Left kidney (tissue), 2 donors: ENCODE data around the gene ELMO1. TPM values are rescaled to one million over a fixed set of nuclear protein-coding genes. Genes with fewer than 3 reads are reported as not detected.

Experiments used
- DNase-seq: peaks from one replicate; pipeline ENCODE4 v3.0.0-alpha.2; 2013
- polyA plus RNA-seq: library from polyadenylated mRNA; unstranded; fragments of 120-200 nt; gene quantifications from one replicate; pipeline ENCODE4 v1.2.1, GENCODE V29; 2013; ENCODE audit not compliant: insufficient read length

ELMO1 gene
- polyA plus RNA-seq, 1 donor = 9.8 TPM

DNA sequence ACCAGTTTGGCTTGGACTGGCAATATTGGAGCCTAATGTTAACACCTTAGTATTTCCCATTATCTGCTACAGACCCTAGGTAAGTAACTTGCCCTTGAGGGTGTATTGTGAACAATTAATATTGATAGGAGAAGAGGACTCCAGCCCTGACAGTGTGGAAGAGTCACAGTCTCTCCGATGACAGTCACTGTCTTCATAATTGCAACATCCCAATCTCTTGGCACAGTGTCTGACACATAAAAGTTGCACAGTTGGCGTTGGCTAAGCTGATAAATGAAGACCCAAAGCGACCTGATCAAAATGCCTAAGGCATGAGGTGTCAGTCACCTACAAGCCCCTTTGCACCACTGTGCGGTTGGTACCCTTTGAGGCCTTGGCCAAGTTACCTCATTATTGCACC is 569.6 kb downstream of the ELMO1 start:
- no peak for DNase-seq

DNA sequence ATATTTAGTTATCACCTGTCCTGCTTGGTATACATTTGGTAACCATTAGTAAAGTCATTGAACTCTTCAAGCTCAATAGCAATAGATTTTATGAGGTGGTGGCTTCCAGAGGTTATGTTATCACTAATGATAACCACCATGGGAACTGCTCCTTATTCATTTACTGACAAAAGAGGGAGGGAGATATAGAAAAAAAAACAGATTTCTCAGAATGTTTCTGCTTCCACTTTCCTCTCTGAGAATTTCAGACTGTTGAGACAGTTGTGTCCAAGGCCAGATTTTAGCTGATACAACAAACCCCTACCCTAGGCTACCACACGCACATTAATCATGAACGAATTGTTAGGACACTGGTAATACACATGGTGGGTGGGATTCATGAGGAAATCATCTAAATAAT is 570.4 kb downstream of the ELMO1 start:
- DNase-seq = no peak

DNA sequence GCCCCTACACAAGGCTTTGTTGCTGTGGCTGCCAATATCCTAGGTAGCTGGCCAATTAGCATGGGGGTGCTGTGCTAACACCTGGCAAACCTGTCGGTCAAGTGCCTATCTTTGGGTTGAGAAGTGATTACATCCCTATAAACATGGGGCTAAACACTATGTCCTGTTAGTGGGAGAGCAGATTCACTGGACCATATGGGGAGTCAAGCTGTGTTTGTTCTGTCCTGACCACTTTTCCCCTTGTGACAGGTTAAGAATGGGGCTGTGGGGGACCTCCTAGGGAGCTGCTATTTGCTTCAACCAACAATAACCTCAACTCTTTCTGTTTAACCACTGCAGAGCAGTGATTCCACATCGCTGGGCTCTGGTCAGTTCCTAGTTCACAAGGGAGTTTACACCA is 572.9 kb downstream of the ELMO1 start:
- DNase-seq = no peak

- DNase-seq = no peak
Observed at GRCh38 chr7:36874041-36874440, 574.6 kb downstream of the ELMO1 start.

GRCh38 chr7:36871863-36872262 is 576.8 kb downstream of the ELMO1 start:
- DNase-seq = no peak

DNA sequence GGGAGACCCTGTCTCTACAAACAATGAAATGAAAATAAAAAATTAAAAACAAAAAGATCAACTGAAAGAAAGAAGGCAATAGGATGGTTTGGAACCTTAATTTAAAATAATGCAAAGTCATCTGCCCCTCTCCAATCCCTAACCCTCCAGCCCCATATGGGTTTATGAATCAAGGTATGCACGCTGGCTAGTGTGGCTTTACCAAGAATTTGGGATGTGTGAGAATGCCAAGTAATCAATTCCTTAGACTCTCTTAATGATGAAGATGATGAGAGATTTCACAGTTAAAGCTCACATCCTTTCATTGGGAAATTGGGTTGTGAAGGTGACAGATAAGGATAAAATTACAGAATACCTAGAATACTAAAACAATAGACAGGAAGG is 577.3 kb downstream of the ELMO1 start:
- DNase-seq = no peak

DNA sequence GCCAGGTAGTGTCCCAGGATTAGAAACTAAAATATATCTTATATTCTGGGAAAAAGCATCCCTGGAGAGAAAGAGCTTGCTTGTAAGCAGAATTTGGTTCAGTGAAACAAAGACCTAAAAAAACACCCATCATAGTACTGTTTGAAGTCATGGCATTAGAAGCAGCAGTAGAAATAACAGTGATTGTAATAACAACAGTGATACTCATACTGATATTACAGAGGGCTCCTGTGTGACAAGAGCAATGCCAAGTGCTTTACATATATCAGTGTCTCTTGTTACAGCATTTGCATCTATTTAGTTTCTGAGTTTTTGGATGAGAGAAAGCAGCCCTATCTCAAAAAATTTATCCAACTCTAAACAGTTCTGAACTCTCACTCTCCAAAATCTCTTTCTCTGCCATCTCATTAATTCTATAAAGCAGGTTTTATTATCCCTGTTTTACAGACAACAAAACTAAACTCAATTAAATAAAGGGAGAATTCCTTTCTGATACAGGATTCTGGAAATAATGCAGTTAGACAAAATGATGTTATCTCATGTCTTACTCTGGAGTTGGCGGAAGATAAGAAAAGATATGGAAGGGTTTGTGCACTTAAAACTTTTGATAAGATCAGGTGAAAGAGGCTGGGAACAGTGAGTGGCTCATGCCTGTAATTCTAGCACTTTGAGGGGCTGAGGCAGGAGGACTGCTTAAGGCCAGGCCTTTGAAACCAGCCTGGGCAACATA is 577.9 kb downstream of the ELMO1 start:
- DNase-seq = no peak

DNA sequence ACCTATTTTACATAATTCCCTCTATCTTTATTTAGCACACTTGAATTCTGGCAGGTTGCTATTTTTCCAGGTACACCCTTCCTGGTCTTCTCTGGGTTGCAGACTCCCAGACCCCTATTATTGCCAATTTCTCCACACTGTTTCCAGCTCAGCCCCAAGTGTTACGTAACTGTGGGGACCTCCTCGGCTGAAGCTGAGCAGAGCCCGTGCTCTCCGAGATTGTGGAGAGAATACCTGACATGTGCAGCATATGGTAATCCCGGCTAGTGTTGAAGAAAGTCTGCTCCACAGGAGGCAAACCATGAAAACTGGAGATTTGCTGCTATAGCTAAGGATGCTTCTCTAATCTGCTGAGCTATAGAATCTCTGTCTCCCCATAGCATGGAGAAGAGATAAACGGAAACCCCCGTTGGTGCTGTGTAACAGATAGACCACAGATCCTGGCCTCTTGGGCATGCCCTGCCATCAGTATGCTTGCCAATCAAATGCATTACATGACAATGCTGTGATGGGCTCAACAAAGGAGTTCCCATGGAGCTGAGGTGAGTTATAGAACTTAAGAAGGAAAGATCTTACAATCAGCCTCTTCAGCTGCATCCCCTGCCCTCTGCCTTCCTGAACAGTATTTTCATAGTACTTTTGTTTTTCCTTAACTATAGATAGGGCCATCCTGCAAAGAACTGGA is 579.8 kb downstream of the ELMO1 start:
- DNase-seq = no peak

GRCh38 chr7:36865019-36865418 is 583.6 kb downstream of the ELMO1 start:
- no peak for DNase-seq

DNA sequence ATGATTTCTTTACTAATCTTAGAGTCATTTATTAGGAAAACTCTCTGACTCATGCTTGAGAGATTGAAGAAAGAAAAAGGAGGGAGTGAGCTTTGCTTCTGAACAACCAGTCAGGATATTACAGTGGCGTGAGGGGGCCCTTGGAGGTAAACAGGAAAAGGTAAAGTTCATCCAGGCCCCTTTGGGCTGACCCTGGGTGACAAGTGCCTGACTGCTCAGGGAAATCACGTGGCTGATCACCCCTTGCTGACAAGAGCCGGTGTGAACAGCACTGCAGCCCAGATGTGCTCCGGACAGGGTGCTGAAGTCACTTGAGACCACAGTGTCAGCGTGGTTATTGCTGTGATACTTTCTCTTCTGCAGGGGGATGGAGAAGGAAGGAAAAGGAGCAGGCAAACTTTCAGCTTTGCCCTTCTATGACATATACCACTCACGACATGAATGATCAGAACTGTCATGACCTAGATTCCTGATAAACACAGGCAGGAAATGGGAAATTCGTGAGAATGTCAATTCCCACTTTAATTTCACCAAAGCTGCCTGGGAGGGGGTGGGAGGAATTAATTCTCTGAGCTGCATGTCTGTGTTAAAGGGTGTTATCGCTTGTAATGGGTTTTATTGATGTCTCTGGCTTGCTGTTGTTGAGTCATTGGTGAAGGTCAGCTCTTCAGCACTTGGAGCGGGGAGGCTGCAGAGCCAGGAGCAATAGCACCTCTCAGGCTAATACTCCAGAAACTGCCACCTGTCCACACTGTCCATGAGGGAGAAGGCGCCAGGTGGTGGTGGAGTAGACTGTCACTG is 584.6 kb downstream of the ELMO1 start:
- DNase-seq = no peak

- no peak for DNase-seq
Observed at GRCh38 chr7:36862771-36863261, 585.8 kb downstream of the ELMO1 start.

GRCh38 chr7:36861656-36862055 is 587.0 kb downstream of the ELMO1 start:
- DNase-seq = no peak

- no peak for DNase-seq
Observed at GRCh38 chr7:36860681-36861080, 588.0 kb downstream of the ELMO1 start.

GRCh38 chr7:36855330-36855729 is 593.3 kb downstream of the ELMO1 start:
- DNase-seq = no peak

GRCh38 chr7:36854652-36855051 is 594.0 kb downstream of the ELMO1 start:
- no peak for DNase-seq

- DNase-seq = no peak
Observed at GRCh38 chr7:36852931-36853330, 595.7 kb downstream of the ELMO1 start.

GRCh38 chr7:36852017-36852416 is 596.6 kb downstream of the ELMO1 start:
- no peak for DNase-seq

DNA sequence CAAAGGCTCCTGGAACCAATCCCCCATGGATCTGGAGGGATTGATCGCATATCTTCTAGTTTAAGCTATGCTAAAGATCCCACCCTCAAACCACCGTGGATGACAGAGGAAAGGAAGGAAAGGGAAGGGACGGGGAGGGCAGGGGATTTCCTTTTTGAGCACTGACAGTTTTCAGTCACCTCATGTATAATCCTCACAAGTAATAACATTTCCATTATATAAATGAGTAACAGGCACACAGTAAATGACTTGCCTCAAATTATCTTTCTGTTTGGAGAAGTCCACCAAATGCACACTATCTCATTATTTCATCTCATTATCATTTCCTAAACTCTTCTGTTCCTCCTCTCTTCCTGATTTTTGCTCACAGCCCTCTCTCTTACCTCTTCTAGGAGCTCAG is 597.3 kb downstream of the ELMO1 start:
- no peak for DNase-seq

DNA sequence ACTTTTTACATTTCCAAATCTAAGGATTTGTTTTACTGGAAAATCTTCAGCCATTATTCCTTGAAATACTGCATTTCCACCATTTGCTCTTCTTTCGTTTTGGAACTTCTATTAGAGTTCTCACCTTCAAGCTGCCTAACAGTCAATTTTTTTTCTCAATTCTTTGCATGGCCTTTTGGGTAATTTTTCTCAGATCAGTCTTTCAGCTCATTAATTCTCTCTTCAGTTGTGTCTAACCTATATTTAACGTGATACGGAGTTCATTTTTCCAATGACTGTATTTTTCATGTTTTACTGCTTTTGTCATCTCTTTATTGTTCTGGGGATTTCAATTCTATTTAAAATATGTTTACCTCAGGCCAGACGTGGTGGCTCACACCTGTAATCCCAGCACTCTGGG is 600.7 kb downstream of the ELMO1 start:
- DNase-seq = no peak

GRCh38 chr7:36844374-36844773 is 604.3 kb downstream of the ELMO1 start:
- no peak for DNase-seq

DNA sequence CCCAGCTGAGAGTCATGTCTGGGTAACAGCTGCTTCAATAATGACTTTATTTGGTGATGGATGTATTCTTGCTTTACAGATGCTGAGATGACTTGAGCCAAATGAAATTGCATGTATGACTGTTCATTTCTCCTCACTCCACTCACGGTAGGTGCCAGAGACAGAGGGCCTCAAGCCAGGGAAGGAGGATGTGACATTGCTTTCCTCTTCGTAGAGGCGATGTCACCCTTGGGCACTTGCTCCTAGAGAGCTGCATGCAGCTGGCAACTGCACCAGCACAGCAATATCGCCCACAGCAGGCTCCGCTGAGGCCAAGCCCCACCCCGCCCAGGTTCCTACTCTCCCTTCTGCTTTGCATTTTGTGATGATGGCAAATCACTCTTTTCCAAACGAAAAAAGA is 607.8 kb downstream of the ELMO1 start:
- DNase-seq = no peak

DNA sequence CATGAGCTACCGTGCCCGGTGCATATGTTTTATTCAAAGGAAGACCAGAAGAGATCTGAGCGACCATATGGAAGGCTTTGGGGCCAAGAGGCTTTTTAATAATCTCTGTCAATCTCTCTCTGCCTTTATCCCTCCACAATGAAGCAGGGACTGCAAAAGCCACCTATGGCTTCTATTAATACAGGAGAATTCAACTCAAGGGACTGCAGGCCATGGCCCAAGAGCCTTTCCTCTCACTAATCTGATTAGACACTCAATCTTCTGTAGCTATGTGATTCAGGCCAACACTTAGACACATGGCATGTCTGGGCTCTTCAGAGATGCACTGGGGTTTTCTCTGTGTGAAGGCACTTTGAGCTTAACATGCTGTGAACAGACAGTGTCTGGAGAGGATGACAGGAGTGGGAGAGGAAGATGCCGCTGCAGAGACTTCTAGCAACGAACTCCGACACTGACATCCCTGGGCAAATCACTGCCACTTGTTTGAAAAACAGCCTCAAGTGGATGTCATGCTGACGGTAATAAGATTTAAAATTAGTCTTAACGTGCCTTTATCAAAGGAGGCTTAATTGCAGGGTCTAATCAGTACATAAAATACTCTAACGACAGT is 609.9 kb downstream of the ELMO1 start:
- no peak for DNase-seq

DNA sequence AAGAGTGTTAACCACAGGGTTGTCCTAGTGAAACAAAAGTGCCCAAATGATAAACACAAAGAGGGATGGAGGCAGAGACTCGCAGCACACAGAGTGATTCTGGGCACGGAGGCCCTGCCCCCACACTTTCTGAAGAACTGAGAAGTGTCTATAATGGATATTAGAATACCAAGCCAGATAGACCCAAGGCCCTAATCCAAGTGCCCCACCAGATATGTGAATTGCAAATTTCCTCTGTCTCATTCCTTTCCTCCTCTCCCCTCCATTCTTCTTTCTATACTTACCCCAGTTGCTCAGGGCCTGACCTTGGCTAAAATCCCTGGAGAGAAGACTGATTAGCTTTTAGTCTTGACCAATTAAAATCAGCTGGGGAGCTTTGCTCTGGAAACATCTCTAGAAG is 617.6 kb downstream of the ELMO1 start:
- DNase-seq = no peak
